H1 (cell line): Measurements from ENCODE around the gene EIF4EBP2. TPM values are rescaled to one million over a fixed set of nuclear protein-coding genes. Genes with fewer than 3 reads are reported as not detected.

Experiments
- BCL11A ChIP-seq, 2 experiments: IDR thresholded peaks; one replicate each; pipeline ENCODE4 v1.6.1; 2011; ENCODE audit warnings: low read depth in 2 of 2, low read length in 2 of 2, mild to moderate bottlenecking in 2 of 2
- BRCA1 ChIP-seq: IDR thresholded peaks from 2 replicates; pipeline ENCODE4 v1.6.1; 2012; ENCODE audit warnings: low read depth, low read length, improper control_type of control experiment
- CEBPB ChIP-seq: IDR thresholded peaks from 2 replicates; pipeline ENCODE4 v1.6.1; 2012; ENCODE audit warnings: low read depth, low read length
- E2F6 ChIP-seq: IDR thresholded peaks from 2 replicates; pipeline ENCODE4 v1.6.1; 2012; ENCODE audit warnings: inconsistent platforms
- EP300 ChIP-seq, 2 experiments: IDR thresholded peaks; 1 replicate in 1 of 2; 2 replicates in 1 of 2; pipeline ENCODE4 v1.6.1; 2011 to 2012; ENCODE audit warnings: low read depth in 2 of 2, low read length in 2 of 2, mild to moderate bottlenecking in 2 of 2, borderline replicate concordance in 1 of 2, inconsistent platforms in 1 of 2, moderate library complexity in 1 of 2
- EZH2 ChIP-seq: fragments of 200-600 bp; sonication (generic); IDR thresholded peaks from 2 replicates; pipeline ENCODE4 v1.7.1; 2012; ENCODE audit warnings: low read depth, mild to moderate bottlenecking, moderate library complexity, low read length, inconsistent platforms; ENCODE audit not compliant: severe bottlenecking
- JUND ChIP-seq: IDR thresholded peaks from 2 replicates; pipeline ENCODE4 v1.6.1; 2011; ENCODE audit warnings: mild to moderate bottlenecking, improper control_type of control experiment, low read length
- MAX ChIP-seq: IDR thresholded peaks from 2 replicates; pipeline ENCODE4 v1.6.1; 2012; ENCODE audit warnings: inconsistent platforms
- SIRT6 ChIP-seq: IDR thresholded peaks from one replicate; pipeline ENCODE4 v1.7.1; 2012; ENCODE audit warnings: low read length, inconsistent platforms
- SIX5 ChIP-seq: IDR thresholded peaks from 2 replicates; pipeline ENCODE4 v1.6.1; 2011; ENCODE audit warnings: mild to moderate bottlenecking, low read depth, low read length
- SP4 ChIP-seq: IDR thresholded peaks from 2 replicates; pipeline ENCODE4 v1.6.1; 2012; ENCODE audit warnings: low read length, inconsistent platforms
- SRF ChIP-seq: IDR thresholded peaks from 2 replicates; pipeline ENCODE4 v1.6.1; 2011; ENCODE audit warnings: mild to moderate bottlenecking, low read depth, low read length, moderate library complexity
- SUZ12 ChIP-seq: fragments of 200-600 bp; sonication (generic); IDR thresholded peaks from 2 replicates; pipeline ENCODE4 v1.6.1; 2012; ENCODE audit warnings: mild to moderate bottlenecking, inconsistent platforms, low read length, moderate library complexity, mixed read lengths
- TEAD4 ChIP-seq: IDR thresholded peaks from 2 replicates; pipeline ENCODE4 v1.6.1; 2012; ENCODE audit warnings: low read depth, low read length, inconsistent platforms, mixed read lengths
- polyA plus RNA-seq, 7 experiments: library from polyadenylated mRNA; depleted of rRNA in 3 of 7; stranded (reverse) in 5 of 7; unstranded in 2 of 7; fragments of >200 nt in 5 of 7; fragments of 200-250 nt in 2 of 7; gene quantifications; 1 replicate in 5 of 7; 2 replicates in 1 of 7; 4 replicates in 1 of 7; pipeline versions ENCODE4 v1.2.1 to v1.2.3, GENCODE V29; 2011 to 2013; ENCODE audit warnings: missing spikeins in 2 of 7, mixed read lengths in 2 of 7
- total RNA-seq: library from RNA; stranded (reverse); fragmentation: NEBNext Ultra II Directional; extraction: Animal tissue kit (Norgen Biotek cat#: 25700); gene quantifications from 2 replicates; pipeline ENCODE4 v1.2.1, GENCODE V29; 2021

EIF4EBP2 gene
- total and polyA plus RNA-seq, 2 of the 8 experiments (the other 6 are each of a cell fraction or from before 2014, with no cell fraction given): 55.3 to 144 TPM

GRCh38 chr10:70458329-70459060 lies 54.5 kb downstream of the EIF4EBP2 start (continued):
- TF ChIP-seq E2F6 (peak; percentile 65; the same call in 1 of the 2 replicates), JUND (0 out of 2 replicates have a peak, but pooled peaks have one; percentile 44), TEAD4 (no peak), SRF (no peak), SUZ12 (peak; percentile 71), SP4 (no peak), CEBPB (no peak), SIX5 (no peak), SIRT6 (no peak), EP300 (IDR thresholded peaks at IDR 0.05; ENCODE audit: borderline replicate concordance in 1 of 2, low read depth in 2 of 2, low read length in 2 of 2) (no peak), BCL11A (IDR thresholded peaks at IDR 0.05; ENCODE audit: low read depth in 2 of 2, low read length in 2 of 2) (no peak), MAX (0 out of 2 replicates have a peak, but pooled peaks have one; percentile 25), BRCA1 (no peak), EZH2 (peak; percentile 63)
